Astrocyte (in vitro differentiated cells and primary cell): ENCODE results near the gene RPS6KA3. TPM values are rescaled to one million over a fixed set of nuclear protein-coding genes. Genes with fewer than 3 reads are reported as not detected.

ENCODE experiments used
- DNase-seq: peaks from one replicate; pipeline ENCODE4 v3.0.0-alpha.2; 2010; ENCODE audit warnings: low read depth
- FAIRE-seq: peaks from 2 replicates; lab custom pipeline; 2011; peaks lifted over from hg19 to GRCh38; lab: Jason Lieb, UNC
- H2AFZ ChIP-seq: 2 replicates; pipeline ENCODE4 v1.6.0; 2012; ENCODE audit warnings: low read depth, low read length, inconsistent platforms
- H3K27ac ChIP-seq: 2 replicates; pipeline ENCODE4 v1.5.1; 2011; ENCODE audit warnings: low read depth, low read length, inconsistent platforms
- H3K27me3 ChIP-seq: 2 replicates; pipeline ENCODE4 v1.6.0; 2011; ENCODE audit warnings: low read length, inconsistent platforms; ENCODE audit not compliant: insufficient read depth
- H3K36me3 ChIP-seq: 2 replicates; pipeline ENCODE4 v1.5.1; 2011; ENCODE audit warnings: low read length, inconsistent platforms; ENCODE audit not compliant: insufficient read depth
- H3K4me1 ChIP-seq: 2 replicates; pipeline ENCODE4 v1.5.1; 2011; ENCODE audit warnings: low read length, inconsistent platforms; ENCODE audit not compliant: insufficient read depth
- H3K4me2 ChIP-seq: 2 replicates; pipeline ENCODE4 v1.6.0; 2012; ENCODE audit warnings: low read length, inconsistent platforms
- H3K4me3 ChIP-seq: 2 replicates; pipeline ENCODE4 v1.5.1; 2011; ENCODE audit warnings: low read depth, mild to moderate bottlenecking, low read length, inconsistent platforms; ENCODE audit not compliant: insufficient read depth
- H3K79me2 ChIP-seq: 2 replicates; pipeline ENCODE4 v1.6.0; 2012; ENCODE audit warnings: mild to moderate bottlenecking, low read length, inconsistent platforms; ENCODE audit not compliant: insufficient read depth
- H3K9ac ChIP-seq: 2 replicates; pipeline ENCODE4 v1.6.0; 2012; ENCODE audit warnings: mild to moderate bottlenecking, low read length, inconsistent platforms
- H3K9me3 ChIP-seq: 2 replicates; pipeline ENCODE4 v1.5.1; 2012; ENCODE audit warnings: low read depth, mild to moderate bottlenecking, low read length, inconsistent platforms; ENCODE audit not compliant: insufficient read depth
- H4K20me1 ChIP-seq: 2 replicates; pipeline ENCODE4 v1.6.0; 2012; ENCODE audit warnings: low read length, inconsistent platforms; ENCODE audit not compliant: insufficient read depth
- H3K27ac Mint-ChIP-seq: one replicate; pipeline ENCODE4 v1.8.0; 2021; ENCODE audit warnings: mild to moderate bottlenecking, mixed read lengths; ENCODE audit not compliant: unreplicated experiment
- H3K27me3 Mint-ChIP-seq: one replicate; pipeline ENCODE4 v1.8.0; 2021; ENCODE audit warnings: low read depth, mixed read lengths; ENCODE audit not compliant: unreplicated experiment
- H3K36me3 Mint-ChIP-seq: one replicate; pipeline ENCODE4 v1.8.0; 2021; ENCODE audit warnings: low read depth, mixed read lengths; ENCODE audit not compliant: unreplicated experiment
- H3K4me1 Mint-ChIP-seq: one replicate; pipeline ENCODE4 v1.8.0; 2021; ENCODE audit warnings: low read depth, mixed read lengths; ENCODE audit not compliant: unreplicated experiment
- H3K4me3 Mint-ChIP-seq: one replicate; pipeline ENCODE4 v1.8.0; 2021; ENCODE audit warnings: mild to moderate bottlenecking, moderate library complexity, mixed read lengths; ENCODE audit not compliant: unreplicated experiment
- H3K9me3 Mint-ChIP-seq: one replicate; pipeline ENCODE4 v1.8.0; 2021; ENCODE audit warnings: mild to moderate bottlenecking, mixed read lengths; ENCODE audit not compliant: unreplicated experiment
- EZH2 ChIP-seq: IDR thresholded peaks from 2 replicates; pipeline ENCODE4 v1.6.1; 2012; ENCODE audit warnings: mild to moderate bottlenecking, low read length, inconsistent platforms; ENCODE audit not compliant: insufficient read depth
- total RNA-seq: library from RNA; stranded (reverse); gene quantifications from 2 replicates; pipeline ENCODE4 v1.2.1, GENCODE V29; 2021
- TF ChIP-seq, protein P1 (sequence below): IDR thresholded peaks from 2 replicates; pipeline ENCODE4 v1.5.1; 2011; ENCODE audit warnings: low read depth, mild to moderate bottlenecking, inconsistent platforms, low read length, moderate library complexity; ENCODE audit not compliant: insufficient read depth

RPS6KA3 gene
- total RNA-seq, 1 donor from 2014 or later, result 34.3 TPM

DNA sequence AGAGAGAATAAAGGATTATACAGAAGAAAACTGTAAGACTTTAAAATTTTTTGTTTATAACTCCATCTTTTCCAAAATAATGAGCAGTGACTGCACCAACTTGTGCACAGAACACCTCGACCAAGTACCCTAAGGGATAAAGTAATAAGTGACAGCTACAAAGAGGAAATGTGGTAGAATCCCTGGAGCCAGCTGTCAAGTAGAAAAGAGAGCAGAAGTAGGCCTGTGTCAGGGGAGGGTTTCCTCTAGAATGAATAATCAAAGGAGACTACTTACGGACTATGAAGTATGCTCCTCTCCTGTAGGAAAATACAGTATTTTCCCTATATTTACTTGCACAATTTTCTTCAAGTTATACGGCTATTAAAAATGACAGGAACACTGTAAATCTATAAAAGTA, 126.3 kb downstream of the RPS6KA3 start:
- Histone ChIP-seq H3K79me2 (peaks cover 55% of the 10 kb centered on the region), H3K9ac (peak overlapping the region; percentile 92), H3K27me3 (no peaks in the 10 kb centered on the region), H3K36me3 (peaks cover 22% of the 10 kb centered on the region), H3K4me1 (peaks cover 12% of the 10 kb centered on the region), H3K4me3 (peak overlapping the region; percentile 87), H3K4me2 (peak overlapping the region; percentile 85), H4K20me1 (peaks cover 33% of the 10 kb centered on the region), H3K9me3 (no peaks in the 10 kb centered on the region), H2AFZ (no peak overlapping the region), H3K27ac (no peak overlapping the region)
- H3K27ac Mint-ChIP-seq, result no peak overlapping the region
- H3K36me3 Mint-ChIP-seq, result no peaks in the 10 kb centered on the region
- peaks cover 5% of the 10 kb centered on the region for H3K4me1 Mint-ChIP-seq
- H3K4me3 Mint-ChIP-seq, result peak overlapping the region; percentile 88
- no peaks in the 10 kb centered on the region for H3K27me3 Mint-ChIP-seq
- FAIRE-seq (no peak), DNase-seq (no peak)
- H3K9me3 Mint-ChIP-seq, result no peaks in the 10 kb centered on the region
- TF ChIP-seq, protein P1, sequence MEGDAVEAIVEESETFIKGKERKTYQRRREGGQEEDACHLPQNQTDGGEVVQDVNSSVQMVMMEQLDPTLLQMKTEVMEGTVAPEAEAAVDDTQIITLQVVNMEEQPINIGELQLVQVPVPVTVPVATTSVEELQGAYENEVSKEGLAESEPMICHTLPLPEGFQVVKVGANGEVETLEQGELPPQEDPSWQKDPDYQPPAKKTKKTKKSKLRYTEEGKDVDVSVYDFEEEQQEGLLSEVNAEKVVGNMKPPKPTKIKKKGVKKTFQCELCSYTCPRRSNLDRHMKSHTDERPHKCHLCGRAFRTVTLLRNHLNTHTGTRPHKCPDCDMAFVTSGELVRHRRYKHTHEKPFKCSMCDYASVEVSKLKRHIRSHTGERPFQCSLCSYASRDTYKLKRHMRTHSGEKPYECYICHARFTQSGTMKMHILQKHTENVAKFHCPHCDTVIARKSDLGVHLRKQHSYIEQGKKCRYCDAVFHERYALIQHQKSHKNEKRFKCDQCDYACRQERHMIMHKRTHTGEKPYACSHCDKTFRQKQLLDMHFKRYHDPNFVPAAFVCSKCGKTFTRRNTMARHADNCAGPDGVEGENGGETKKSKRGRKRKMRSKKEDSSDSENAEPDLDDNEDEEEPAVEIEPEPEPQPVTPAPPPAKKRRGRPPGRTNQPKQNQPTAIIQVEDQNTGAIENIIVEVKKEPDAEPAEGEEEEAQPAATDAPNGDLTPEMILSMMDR, result no peak
- no peak for TF ChIP-seq EZH2

- Histone ChIP-seq H3K4me3 (peak overlapping the region; percentile 87), H3K4me2 (peak overlapping the region; percentile 85), H3K4me1 (peaks cover 12% of the 10 kb centered on the region), H3K9ac (peak overlapping the region; percentile 92), H3K27ac (peak overlapping the region; percentile 21), H2AFZ (no peak overlapping the region), H3K27me3 (no peaks in the 10 kb centered on the region), H4K20me1 (peaks cover 33% of the 10 kb centered on the region), H3K9me3 (no peaks in the 10 kb centered on the region), H3K36me3 (peaks cover 22% of the 10 kb centered on the region), H3K79me2 (peaks cover 55% of the 10 kb centered on the region)
- Mint-ChIP-seq H3K4me3 (peak overlapping the region; percentile 88), H3K36me3 (no peaks in the 10 kb centered on the region), H3K27me3 (no peaks in the 10 kb centered on the region), H3K9me3 (no peaks in the 10 kb centered on the region), H3K27ac (no peak overlapping the region), H3K4me1 (peaks cover 5% of the 10 kb centered on the region)
- DNase-seq (peak; percentile 67), FAIRE-seq (peak; percentile 96)
- TF ChIP-seq, protein P1, result no peak
These were observed 126.7 kb downstream of the RPS6KA3 start for GRCh38 chrX:20139966-20140365.

GRCh38 chrX:20135944-20136343, 130.8 kb downstream of the RPS6KA3 start:
- Mint-ChIP-seq H3K27ac (no peak overlapping the region), H3K4me3 (no peak overlapping the region), H3K4me1 (peaks cover 5% of the 10 kb centered on the region), H3K9me3 (no peaks in the 10 kb centered on the region), H3K36me3 (no peaks in the 10 kb centered on the region), H3K27me3 (no peaks in the 10 kb centered on the region)
- Histone ChIP-seq H2AFZ (no peak overlapping the region), H3K27me3 (no peaks in the 10 kb centered on the region), H3K4me3 (no peak overlapping the region), H4K20me1 (peaks cover 36% of the 10 kb centered on the region), H3K27ac (no peak overlapping the region), H3K9ac (no peak overlapping the region), H3K36me3 (peaks cover 29% of the 10 kb centered on the region), H3K4me2 (no peak overlapping the region), H3K9me3 (no peaks in the 10 kb centered on the region), H3K79me2 (peaks cover 48% of the 10 kb centered on the region), H3K4me1 (peaks cover 12% of the 10 kb centered on the region)
- DNase-seq, result no peak
- FAIRE-seq, result no peak
- TF ChIP-seq, protein P1, result no peak
- TF ChIP-seq EZH2, result no peak
